Muscle of leg (tissue), 11 donors: ENCODE results near the gene FRMD4A. TPM values are rescaled to one million over a fixed set of nuclear protein-coding genes. Genes with fewer than 3 reads are reported as not detected.

Experiments used
- DNase-seq: peaks from one replicate; pipeline ENCODE4 v3.0.0; 2013
- H3K27ac ChIP-seq: one replicate; pipeline ENCODE4 v1.5.1; 2013; ENCODE audit warnings: mild to moderate bottlenecking, low read length, control low read depth
- H3K27me3 ChIP-seq: one replicate; pipeline ENCODE4 v1.6.1; 2013; ENCODE audit warnings: low read length; ENCODE audit not compliant: control insufficient read depth, insufficient read depth
- H3K36me3 ChIP-seq: one replicate; pipeline ENCODE4 v1.6.1; 2013; ENCODE audit warnings: low read length; ENCODE audit not compliant: control insufficient read depth, insufficient read depth
- H3K4me1 ChIP-seq: one replicate; pipeline ENCODE4 v1.6.1; 2013; ENCODE audit warnings: low read length; ENCODE audit not compliant: control insufficient read depth, insufficient read depth
- H3K4me3 ChIP-seq: one replicate; pipeline ENCODE4 v1.5.1; 2013; ENCODE audit warnings: low read length, control low read depth
- H3K9me3 ChIP-seq: replicated peaks from 2 replicates; pipeline ENCODE4 v1.6.1; 2013; ENCODE audit warnings: low read depth, low read length; ENCODE audit not compliant: control insufficient read depth
- WGBS: methylation state at CpG from one replicate; pipeline ENCODE4 v1.1.5; 2013; ENCODE audit warnings: missing lambda C conversion rate; ENCODE audit not compliant: insufficient coverage; 5-methylcytosine and 5-hydroxymethylcytosine counted together
- polyA plus RNA-seq, 8 donors: library from polyadenylated mRNA; unstranded; fragments of 120-200 nt; gene quantifications; one replicate each; pipeline versions ENCODE4 v1.2.1 to v1.2.3, GENCODE V29; 2013; ENCODE audit warnings: inconsistent platforms in 1 of 8, low replicate concordance in 1 of 8; ENCODE audit not compliant: insufficient read length in 8 of 8, insufficient read depth in 1 of 8
- total RNA-seq: library from RNA; stranded (reverse); fragments of 120-200 nt; gene quantifications from one replicate; pipeline ENCODE4 v1.2.4, GENCODE V29; 2013

FRMD4A gene
- total and polyA plus RNA-seq, 9 donors = 29.1 to 53.1 (median 42.0) TPM

DNA sequence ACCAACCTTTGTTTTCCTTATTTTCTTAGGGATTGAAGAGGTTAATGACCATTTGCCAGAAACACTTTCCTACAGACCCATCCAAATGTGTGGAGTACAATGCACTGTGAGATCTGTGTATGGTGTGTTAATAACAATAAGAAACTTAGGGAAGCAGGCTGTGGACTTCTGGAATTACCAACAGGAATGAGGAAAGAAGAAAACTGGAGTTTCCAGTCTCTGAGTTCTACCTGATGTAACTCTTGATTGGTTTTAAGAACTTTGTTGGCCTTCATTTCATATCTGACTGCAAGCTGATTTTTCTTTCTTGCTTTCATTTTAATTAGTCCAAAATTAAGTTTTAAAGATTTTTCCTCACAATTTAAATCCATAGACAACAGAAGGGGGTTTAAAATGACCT, 700.5 kb downstream of the FRMD4A start:
- Histone ChIP-seq H3K4me1 (peaks cover 38% of the 10 kb centered on the region), H3K9me3 (no peaks in the 10 kb centered on the region), H3K36me3 (peaks cover 12% of the 10 kb centered on the region), H3K4me3 (no peak overlapping the region), H3K27ac (no peak overlapping the region), H3K27me3 (no peaks in the 10 kb centered on the region)
- DNase-seq = no peak

- DNase-seq = no peak
- Histone ChIP-seq H3K27ac (no peak overlapping the region), H3K9me3 (no peaks in the 10 kb centered on the region), H3K27me3 (no peaks in the 10 kb centered on the region), H3K36me3 (peaks cover 12% of the 10 kb centered on the region), H3K4me1 (peaks cover 29% of the 10 kb centered on the region), H3K4me3 (no peak overlapping the region)
- WGBS = 23% methylated on average over 1 of the region's 2 CpGs
Observed at GRCh38 chr10:13629116-13629515, 701.6 kb downstream of the FRMD4A start.

DNA sequence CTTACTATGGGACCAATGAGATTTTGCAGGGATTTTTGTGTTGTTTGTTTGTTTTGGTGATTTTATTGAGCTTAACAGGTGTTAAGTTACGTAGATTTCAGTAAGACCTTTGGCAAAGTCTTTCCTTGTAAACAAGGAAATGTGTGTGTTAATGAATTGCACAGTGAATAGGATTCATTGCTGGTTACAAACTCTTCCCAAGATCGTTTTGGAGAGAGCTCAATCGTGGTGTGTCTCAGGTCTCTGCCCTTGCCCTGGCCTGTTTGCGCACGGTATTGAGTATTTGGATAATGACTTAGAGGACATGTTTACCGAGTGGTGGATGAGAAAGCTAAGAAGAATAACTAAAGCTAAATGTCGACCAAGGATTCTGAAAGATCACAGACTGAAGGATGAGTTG, 702.1 kb downstream of the FRMD4A start:
- no peaks in the 10 kb centered on the region for H3K27me3 ChIP-seq
- no peak for DNase-seq
- H3K4me3 ChIP-seq = no peak overlapping the region
- peaks cover 12% of the 10 kb centered on the region for H3K36me3 ChIP-seq
- H3K9me3 ChIP-seq = no peaks in the 10 kb centered on the region
- no peak overlapping the region for H3K27ac ChIP-seq
- WGBS = 61% methylated on average over 4 of the region's 7 CpGs
- peaks cover 24% of the 10 kb centered on the region for H3K4me1 ChIP-seq

- H3K27me3 ChIP-seq = no peaks in the 10 kb centered on the region
- no CpG with 5 or more reads among the region's 7 CpGs for WGBS
- H3K27ac ChIP-seq = no peak overlapping the region
- H3K36me3 ChIP-seq = peaks cover 12% of the 10 kb centered on the region
- H3K4me1 ChIP-seq = peaks cover 15% of the 10 kb centered on the region
- no peak overlapping the region for H3K4me3 ChIP-seq
- no peak for DNase-seq
- no peaks in the 10 kb centered on the region for H3K9me3 ChIP-seq
Observed at GRCh38 chr10:13627459-13628310, 703.0 kb downstream of the FRMD4A start.

GRCh38 chr10:13624630-13625029, 706.1 kb downstream of the FRMD4A start:
- Histone ChIP-seq H3K36me3 (peaks cover 6% of the 10 kb centered on the region), H3K27me3 (no peaks in the 10 kb centered on the region), H3K9me3 (no peaks in the 10 kb centered on the region), H3K4me3 (no peak overlapping the region), H3K4me1 (peaks cover 3% of the 10 kb centered on the region), H3K27ac (no peak overlapping the region)
- DNase-seq = no peak
- no CpG with 5 or more reads among the region's 1 CpG for WGBS

DNA sequence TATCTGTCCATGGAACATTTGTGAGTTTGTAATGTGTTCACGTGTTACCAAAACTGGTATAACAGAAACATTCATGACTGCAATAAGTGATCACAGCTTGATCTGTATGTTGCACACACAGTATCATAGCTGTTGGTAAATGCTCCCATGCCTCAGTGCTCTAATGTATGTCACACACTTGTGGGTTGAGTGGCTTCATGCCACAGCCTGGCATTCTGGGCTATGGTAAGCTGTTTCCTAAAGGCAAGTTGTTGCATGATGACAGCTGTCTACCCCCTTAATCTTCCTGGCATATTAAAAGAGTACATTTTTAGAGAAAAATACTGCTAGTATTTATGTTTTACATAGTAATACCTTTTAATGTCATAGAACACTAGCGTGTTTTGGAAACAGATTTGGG, 708.8 kb downstream of the FRMD4A start:
- Histone ChIP-seq H3K27ac (no peak overlapping the region), H3K4me1 (peaks cover 3% of the 10 kb centered on the region), H3K36me3 (peaks cover 9% of the 10 kb centered on the region), H3K27me3 (no peaks in the 10 kb centered on the region), H3K4me3 (no peak overlapping the region), H3K9me3 (no peaks in the 10 kb centered on the region)
- DNase-seq = no peak
- no CpG with 5 or more reads among the region's 2 CpGs for WGBS

GRCh38 chr10:13617116-13617515, 713.6 kb downstream of the FRMD4A start:
- DNase-seq = no peak
- no CpG with 5 or more reads among the region's 4 CpGs for WGBS

GRCh38 chr10:13615650-13616300, 714.9 kb downstream of the FRMD4A start:
- WGBS = no CpG with 5 or more reads among the region's 7 CpGs
- H3K27me3 ChIP-seq = no peaks in the 10 kb centered on the region

More at GRCh38 chr10:13617116-13617515, 713.6 kb downstream of the FRMD4A start:
- no peak overlapping the region for H3K27ac ChIP-seq
- peaks cover 10% of the 10 kb centered on the region for H3K4me1 ChIP-seq
- no peaks in the 10 kb centered on the region for H3K27me3 ChIP-seq
- H3K36me3 ChIP-seq = peaks cover 24% of the 10 kb centered on the region
- H3K9me3 ChIP-seq = no peaks in the 10 kb centered on the region
- H3K4me3 ChIP-seq = no peak overlapping the region

DNA sequence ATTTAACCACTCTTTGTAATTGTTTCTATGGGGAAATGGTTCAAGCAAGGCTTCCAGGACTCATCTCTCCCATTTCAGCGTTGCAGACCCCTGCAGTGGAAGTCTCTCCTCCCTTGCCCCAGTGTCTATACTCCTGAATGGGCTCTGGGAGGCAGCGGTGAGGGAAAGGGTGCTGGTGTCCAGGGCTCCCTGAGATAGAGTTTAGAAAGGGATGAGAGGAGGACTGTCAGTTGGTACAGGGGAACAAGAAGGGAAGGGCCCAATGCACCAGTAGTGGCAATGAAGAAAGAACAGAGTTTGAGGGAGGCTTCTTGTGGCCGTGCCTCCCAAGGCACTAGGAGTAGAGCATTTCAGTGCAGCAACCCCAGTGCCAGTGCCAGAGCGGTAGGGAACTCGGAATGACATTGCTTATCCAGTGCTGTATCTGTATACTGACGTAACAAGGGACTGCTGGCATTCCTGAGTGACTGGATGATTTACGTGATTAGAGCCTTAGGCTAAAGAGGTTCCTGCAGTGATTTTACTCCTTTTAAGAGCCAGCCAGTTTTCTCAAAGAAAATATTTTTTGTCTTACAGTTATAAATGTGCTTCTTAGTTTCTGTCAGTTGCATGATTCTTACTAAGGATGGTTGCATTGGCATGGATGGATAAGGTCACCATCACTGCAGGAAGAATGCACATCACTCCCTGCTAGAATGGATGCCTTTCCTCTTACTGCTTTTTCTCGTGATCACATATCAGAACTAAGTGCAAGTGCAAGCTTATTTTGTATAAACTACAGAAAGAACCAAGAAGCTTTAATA, 716.0 kb downstream of the FRMD4A start:
- peak; percentile 28 for DNase-seq
- Histone ChIP-seq H3K4me3 (no peak overlapping the region), H3K4me1 (peaks cover 10% of the 10 kb centered on the region), H3K36me3 (peaks cover 36% of the 10 kb centered on the region), H3K27me3 (no peaks in the 10 kb centered on the region), H3K9me3 (no peaks in the 10 kb centered on the region), H3K27ac (no peak overlapping the region)
- 50% methylated on average over 6 of the region's 8 CpGs for WGBS

More at GRCh38 chr10:13615650-13616300, 714.9 kb downstream of the FRMD4A start:
- Histone ChIP-seq H3K27ac (no peak overlapping the region), H3K4me1 (peaks cover 10% of the 10 kb centered on the region), H3K9me3 (no peaks in the 10 kb centered on the region), H3K4me3 (no peak overlapping the region), H3K36me3 (peaks cover 29% of the 10 kb centered on the region)
- DNase-seq = no peak

DNA sequence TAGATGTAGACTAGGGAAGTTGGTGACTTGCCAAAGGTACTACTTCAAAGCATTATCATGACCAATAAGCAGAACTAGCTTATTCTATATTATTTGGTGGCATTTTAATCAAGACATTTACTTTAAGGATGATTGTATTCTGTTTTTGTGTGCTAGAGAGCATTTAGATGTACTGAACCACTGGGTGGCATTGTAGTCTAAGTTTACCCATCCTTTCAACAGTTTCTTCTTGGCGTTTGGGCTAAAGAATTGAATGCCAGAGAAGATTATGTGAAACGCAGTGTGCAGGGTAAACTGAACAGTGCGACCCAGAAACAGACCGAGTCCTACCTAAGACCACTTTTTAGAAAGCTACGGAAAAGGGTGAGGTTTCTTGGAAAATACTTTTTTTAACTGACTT, 717.2 kb downstream of the FRMD4A start:
- H3K27ac ChIP-seq = no peak overlapping the region
- DNase-seq = peak; percentile 84

More for the DNA sequence above, 717.2 kb downstream of the FRMD4A start:
- Histone ChIP-seq H3K27me3 (no peaks in the 10 kb centered on the region), H3K9me3 (no peaks in the 10 kb centered on the region), H3K4me1 (peaks cover 13% of the 10 kb centered on the region), H3K4me3 (no peak overlapping the region), H3K36me3 (peaks cover 36% of the 10 kb centered on the region)
- whole genome bisulfite sequencing = no CpG with 5 or more reads among the region's 5 CpGs
